Keratinocyte (primary cell): ENCODE results near the gene RBM3. TPM values are rescaled to one million over a fixed set of nuclear protein-coding genes. Genes with fewer than 3 reads are reported as not detected.

Source experiments
- DNase-seq: peaks from one replicate; pipeline ENCODE4 v3.0.0-alpha.2; 2011; ENCODE audit warnings: low read depth, missing footprints, low spot score
- FAIRE-seq: peaks from 2 replicates; lab custom pipeline; 2011; peaks lifted over from hg19 to GRCh38; lab: Jason Lieb, UNC
- H2AFZ ChIP-seq: 2 replicates; pipeline ENCODE4 v1.6.0; 2012; ENCODE audit warnings: low read length, control low read depth, inconsistent platforms; ENCODE audit not compliant: control insufficient read depth
- H3K27ac ChIP-seq: 2 replicates; pipeline ENCODE4 v1.5.1; 2011; ENCODE audit warnings: low read length; ENCODE audit not compliant: control insufficient read depth, insufficient read depth
- H3K27me3 ChIP-seq: 3 replicates; pipeline ENCODE4 v1.6.0; 2011; ENCODE audit warnings: low read length; ENCODE audit not compliant: control insufficient read depth, insufficient read depth; ENCODE audit errors: extremely low read depth
- H3K36me3 ChIP-seq, 2 experiments: 2 replicates in 1 of 2; 3 replicates in 1 of 2; pipeline ENCODE4 v1.5.1; 2011; ENCODE audit warnings: low read length in 2 of 2, mild to moderate bottlenecking in 1 of 2; ENCODE audit not compliant: control insufficient read depth in 2 of 2, insufficient read depth in 2 of 2; ENCODE audit errors: extremely low read depth in 1 of 2
- H3K4me1 ChIP-seq: 3 replicates; pipeline ENCODE4 v1.5.1; 2011; ENCODE audit warnings: low read length; ENCODE audit not compliant: control insufficient read depth, insufficient read depth; ENCODE audit errors: extremely low read depth
- H3K4me2 ChIP-seq: 3 replicates; pipeline ENCODE4 v1.6.0; 2011; ENCODE audit warnings: low read depth, low read length; ENCODE audit not compliant: control insufficient read depth, insufficient read depth; ENCODE audit errors: extremely low read depth
- H3K4me3 ChIP-seq, 3 experiments: fragments of 200-600 bp in 1 of 3; sonication (generic) in 1 of 3; 2 replicates in 2 of 3; 3 replicates in 1 of 3; pipeline ENCODE4 v1.5.1; 2011 to 2016; ENCODE audit warnings: low read length in 3 of 3, mild to moderate bottlenecking in 3 of 3, control low read depth in 2 of 3, inconsistent platforms in 1 of 3, low read depth in 1 of 3, mixed read lengths in 1 of 3, mixed run types in 1 of 3, moderate library complexity in 1 of 3; ENCODE audit not compliant: control insufficient read depth in 2 of 3, insufficient read depth in 2 of 3; ENCODE audit errors: extremely low read depth in 1 of 3
- H3K79me2 ChIP-seq: 2 replicates; pipeline ENCODE4 v1.6.0; 2012; ENCODE audit warnings: low read length; ENCODE audit not compliant: control insufficient read depth, insufficient read depth
- H3K9ac ChIP-seq: 3 replicates; pipeline ENCODE4 v1.6.0; 2011; ENCODE audit warnings: low read length; ENCODE audit not compliant: control insufficient read depth, insufficient read depth; ENCODE audit errors: extremely low read depth
- H3K9me1 ChIP-seq: 3 replicates; pipeline ENCODE4 v1.6.0; 2011; ENCODE audit warnings: low read length; ENCODE audit not compliant: control insufficient read depth, insufficient read depth; ENCODE audit errors: extremely low read depth
- H3K9me3 ChIP-seq: 2 replicates; pipeline ENCODE4 v1.5.1; 2012; ENCODE audit warnings: low read depth, low read length; ENCODE audit not compliant: control insufficient read depth
- H4K20me1 ChIP-seq: 3 replicates; pipeline ENCODE4 v1.6.0; 2011; ENCODE audit warnings: low read length; ENCODE audit not compliant: control insufficient read depth, insufficient read depth; ENCODE audit errors: extremely low read depth
- CTCF ChIP-seq, 3 experiments: IDR thresholded peaks in 1 of 3; conservative IDR thresholded peaks in 1 of 3; optimal IDR thresholded peaks in 1 of 3; 2 replicates in 2 of 3; 3 replicates in 1 of 3; pipeline versions ENCODE3 to v1.5.1; 2011; ENCODE audit warnings: low read length in 3 of 3, mild to moderate bottlenecking in 3 of 3, moderate library complexity in 2 of 3, control low read depth in 1 of 3, inconsistent platforms in 1 of 3; ENCODE audit not compliant: insufficient read depth in 2 of 3; ENCODE audit errors: extremely low read depth in 1 of 3
- EZH2 ChIP-seq: IDR thresholded peaks from one replicate; pipeline ENCODE4 v1.6.1; 2012; ENCODE audit warnings: inconsistent platforms, mild to moderate bottlenecking, low read length, moderate library complexity
- dilution Hi-C: fragments of 300-500 bp; cut with MboI; formaldehyde crosslinking; loops from one replicate; pipeline ENCODE4 v1.7.0; 2020; ENCODE audit warnings: low sequenced_read_pairs; ENCODE audit not compliant: extremely low pct_ligation_motif_present
- polyA plus RNA-seq, 5 experiments: library from polyadenylated mRNA; depleted of rRNA in 3 of 5; stranded (reverse) in 3 of 5; stranded (forward) in 1 of 5; unstranded in 1 of 5; fragments of >200 nt; gene quantifications; 1 replicate in 1 of 5; 2 replicates in 3 of 5; 3 replicates in 1 of 5; pipeline versions ENCODE4 v1.2.1 to v1.2.3, GENCODE V29; 2011 to 2012; ENCODE audit warnings: missing spikeins in 2 of 5, low read depth in 1 of 5, low replicate concordance in 1 of 5

The RBM3 gene
- polyA plus RNA-seq, 1 donor (not counting 4 experiments of a cell fraction or from before 2014, with no cell fraction given) = 327 TPM

DNA sequence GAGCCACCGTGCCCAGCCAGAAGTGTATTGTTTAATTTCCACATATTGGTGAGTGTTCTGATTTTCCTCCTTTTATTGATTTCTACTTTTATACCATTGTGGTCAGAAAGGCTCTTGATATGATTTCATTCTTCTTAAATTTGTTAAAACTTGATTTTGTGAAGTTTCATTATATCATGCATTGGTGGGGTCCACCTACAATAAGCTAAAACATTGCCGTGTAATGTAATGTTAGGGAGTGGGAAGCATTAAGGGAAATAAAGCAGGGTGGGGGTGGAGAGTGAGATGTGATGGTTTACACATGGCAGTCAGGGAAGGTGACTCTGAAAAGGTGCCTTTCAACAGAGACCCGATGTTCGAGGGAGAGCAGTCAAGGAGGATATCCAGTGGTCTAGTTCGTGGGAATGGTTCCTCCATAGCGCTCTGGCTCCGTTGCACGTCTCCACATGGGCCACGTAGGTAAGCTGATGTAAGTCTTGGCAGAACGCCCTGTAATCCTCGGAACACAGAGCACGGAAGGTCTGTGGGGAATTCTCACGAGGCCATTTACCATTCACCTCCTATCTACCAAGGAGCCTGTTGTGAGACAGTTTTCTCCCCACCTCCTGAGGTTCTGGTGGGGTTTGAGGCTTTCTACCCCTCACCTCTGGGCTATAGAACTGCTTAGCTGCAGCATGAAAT is 15.3 kb downstream of the RBM3 start:
- Histone ChIP-seq H3K9me3 (no peaks in the 10 kb centered on the region), H3K79me2 (no peaks in the 10 kb centered on the region), H3K4me2 (no peak overlapping the region), H2AFZ (peak overlapping the region; percentile 30), H3K27me3 (no peaks in the 10 kb centered on the region), H3K36me3 (no peaks in the 10 kb centered on the region), H3K9me1 (no peaks in the 10 kb centered on the region), H3K4me3 (no peak overlapping the region), H3K9ac (no peak overlapping the region), H4K20me1 (no peaks in the 10 kb centered on the region), H3K27ac (peak overlapping the region; percentile 13), H3K4me1 (peaks cover 18% of the 10 kb centered on the region)
- TF ChIP-seq EZH2 = no peak
- TF ChIP-seq CTCF (optimal IDR thresholded peaks at IDR 0.05 in 1 of 3, IDR thresholded peaks at IDR 0.05 in 1 of 3, conservative IDR thresholded peaks at IDR 0.05 in 1 of 3; ENCODE audit: extremely low read depth in 1 of 3, insufficient read depth in 2 of 3, low read length in 3 of 3) = no peak
- DNase-seq = no peak
- FAIRE-seq = no peak
- dilution Hi-C loops = no loop called here

- Histone ChIP-seq H3K9me3 (no peaks in the 10 kb centered on the region), H3K9me1 (no peaks in the 10 kb centered on the region), H3K9ac (no peak overlapping the region), H3K4me2 (no peak overlapping the region), H4K20me1 (no peaks in the 10 kb centered on the region), H2AFZ (no peak overlapping the region), H3K79me2 (no peaks in the 10 kb centered on the region), H3K27ac (peak overlapping the region; percentile 66), H3K27me3 (no peaks in the 10 kb centered on the region), H3K4me1 (peaks cover 18% of the 10 kb centered on the region), H3K36me3 (no peaks in the 10 kb centered on the region), H3K4me3 (no peak overlapping the region)
- FAIRE-seq (no peak), DNase-seq (no peak)
- dilution Hi-C loops = no loop called here
- no peak for TF ChIP-seq CTCF (optimal IDR thresholded peaks at IDR 0.05 in 1 of 3, IDR thresholded peaks at IDR 0.05 in 1 of 3, conservative IDR thresholded peaks at IDR 0.05 in 1 of 3; ENCODE audit: extremely low read depth in 1 of 3, insufficient read depth in 2 of 3, low read length in 3 of 3)
- no peak for TF ChIP-seq EZH2
Observed at GRCh38 chrX:48590203-48591103, 16.2 kb downstream of the RBM3 start.
